Neuronal stem cell (in vitro differentiated cells): Measurements from ENCODE around the gene PDE1C.

Experiments used
- DNase-seq: peaks from one replicate; pipeline ENCODE4 v3.0.0-alpha.2; 2013; ENCODE audit warnings: low spot score
- H2AFZ ChIP-seq: one replicate; pipeline ENCODE4 v1.6.1; 2013; ENCODE audit warnings: mild to moderate bottlenecking, low read length, inconsistent platforms
- H2AK5ac ChIP-seq: 2 replicates; pipeline ENCODE4 v1.6.1; 2013; ENCODE audit warnings: low read depth, mild to moderate bottlenecking, inconsistent platforms, low read length, moderate library complexity, mixed read lengths
- H2BK120ac ChIP-seq: 2 replicates; pipeline ENCODE4 v1.6.1; 2013; ENCODE audit warnings: low read depth, mild to moderate bottlenecking, inconsistent platforms, low read length, moderate library complexity, mixed read lengths
- H2BK12ac ChIP-seq: one replicate; pipeline ENCODE4 v1.6.1; 2013; ENCODE audit warnings: low read length, inconsistent platforms
- H2BK15ac ChIP-seq: 2 replicates; pipeline ENCODE4 v1.6.1; 2013; ENCODE audit warnings: mild to moderate bottlenecking, low read length, inconsistent platforms, mixed read lengths
- H2BK5ac ChIP-seq: one replicate; pipeline ENCODE4 v1.6.1; 2013; ENCODE audit warnings: inconsistent platforms, mild to moderate bottlenecking, low read length, moderate library complexity
- H3K14ac ChIP-seq: one replicate; pipeline ENCODE4 v1.6.1; 2013; ENCODE audit warnings: low read length, inconsistent platforms
- H3K18ac ChIP-seq: 2 replicates; pipeline ENCODE4 v1.6.1; 2013; ENCODE audit warnings: low read length, inconsistent platforms
- H3K23ac ChIP-seq: 2 replicates; pipeline ENCODE4 v1.6.1; 2013; ENCODE audit warnings: low read depth, mild to moderate bottlenecking, mixed read lengths, low read length, inconsistent platforms; ENCODE audit not compliant: poor library complexity
- H3K27ac ChIP-seq: replicated peaks from 3 replicates; pipeline ENCODE4 v1.5.1; 2013; ENCODE audit warnings: low read length, inconsistent platforms
- H3K27me3 ChIP-seq, 3 experiments: 2 replicates each; pipeline ENCODE4 v1.6.1; 2013; ENCODE audit warnings: low read length in 3 of 3, mild to moderate bottlenecking in 2 of 3, inconsistent platforms in 1 of 3, low read depth in 1 of 3, mixed read lengths in 1 of 3, moderate library complexity in 1 of 3; ENCODE audit not compliant: control insufficient read depth in 3 of 3, insufficient read depth in 3 of 3
- H3K36me3 ChIP-seq, 2 donors: replicated peaks in 1 of 2; 2 replicates each; pipeline ENCODE4 v1.6.1; 2013; ENCODE audit warnings: low read length in 2 of 2; ENCODE audit not compliant: control insufficient read depth in 2 of 2, insufficient read depth in 2 of 2
- H3K4ac ChIP-seq: 2 replicates; pipeline ENCODE4 v1.6.1; 2013; ENCODE audit warnings: inconsistent platforms, mild to moderate bottlenecking, low read length, moderate library complexity
- H3K4me1 ChIP-seq, 2 donors: 1 replicate in 1 of 2; 2 replicates in 1 of 2; pipeline ENCODE4 v1.6.1; 2013; ENCODE audit warnings: low read length in 2 of 2, low read depth in 1 of 2; ENCODE audit not compliant: control insufficient read depth in 2 of 2, insufficient read depth in 1 of 2
- H3K4me2 ChIP-seq: one replicate; pipeline ENCODE4 v1.6.1; 2013; ENCODE audit warnings: mild to moderate bottlenecking, low read length, inconsistent platforms; ENCODE audit not compliant: insufficient read depth, poor library complexity, severe bottlenecking
- H3K4me3 ChIP-seq, 2 donors: 2 replicates each; pipeline ENCODE4 v1.5.1; 2013; ENCODE audit warnings: low read length in 2 of 2, mild to moderate bottlenecking in 2 of 2, inconsistent platforms in 1 of 2, moderate library complexity in 1 of 2
- H3K79me1 ChIP-seq: one replicate; pipeline ENCODE4 v1.6.1; 2013; ENCODE audit warnings: low read depth, mild to moderate bottlenecking, inconsistent platforms, low read length, moderate library complexity
- H3K9ac ChIP-seq: one replicate; pipeline ENCODE4 v1.6.1; 2013; ENCODE audit warnings: mild to moderate bottlenecking, low read depth, low read length, inconsistent platforms; ENCODE audit not compliant: poor library complexity
- H3K9me3 ChIP-seq, 2 donors: replicated peaks in 1 of 2; 2 replicates each; pipeline versions ENCODE3 to v1.6.1; 2013; ENCODE audit warnings: low read length in 2 of 2, mild to moderate bottlenecking in 2 of 2, inconsistent platforms in 1 of 2, low read depth in 1 of 2, mixed read lengths in 1 of 2, moderate library complexity in 1 of 2; ENCODE audit not compliant: control insufficient read depth in 2 of 2, insufficient read depth in 1 of 2
- H4K8ac ChIP-seq: one replicate; pipeline ENCODE4 v1.6.1; 2013; ENCODE audit warnings: low read depth, mild to moderate bottlenecking, inconsistent platforms, low read length, moderate library complexity
- H4K91ac ChIP-seq: one replicate; pipeline ENCODE4 v1.6.1; 2013; ENCODE audit warnings: low read length, low read depth, mild to moderate bottlenecking, inconsistent platforms; ENCODE audit not compliant: poor library complexity
- WGBS, 2 donors: extraction: QIAGEN DNeasy Blood & Tissue Kit; methylation state at CpG; one replicate each; pipeline ENCODE4 v1.1.7; 2013; ENCODE audit warnings: missing lambda C conversion rate in 2 of 2, mixed read lengths in 1 of 2; ENCODE audit not compliant: insufficient read length in 2 of 2, insufficient replicate concordance in 1 of 2; ENCODE audit errors: extremely low coverage in 2 of 2; 5-methylcytosine and 5-hydroxymethylcytosine counted together

Gene PDE1C

DNA sequence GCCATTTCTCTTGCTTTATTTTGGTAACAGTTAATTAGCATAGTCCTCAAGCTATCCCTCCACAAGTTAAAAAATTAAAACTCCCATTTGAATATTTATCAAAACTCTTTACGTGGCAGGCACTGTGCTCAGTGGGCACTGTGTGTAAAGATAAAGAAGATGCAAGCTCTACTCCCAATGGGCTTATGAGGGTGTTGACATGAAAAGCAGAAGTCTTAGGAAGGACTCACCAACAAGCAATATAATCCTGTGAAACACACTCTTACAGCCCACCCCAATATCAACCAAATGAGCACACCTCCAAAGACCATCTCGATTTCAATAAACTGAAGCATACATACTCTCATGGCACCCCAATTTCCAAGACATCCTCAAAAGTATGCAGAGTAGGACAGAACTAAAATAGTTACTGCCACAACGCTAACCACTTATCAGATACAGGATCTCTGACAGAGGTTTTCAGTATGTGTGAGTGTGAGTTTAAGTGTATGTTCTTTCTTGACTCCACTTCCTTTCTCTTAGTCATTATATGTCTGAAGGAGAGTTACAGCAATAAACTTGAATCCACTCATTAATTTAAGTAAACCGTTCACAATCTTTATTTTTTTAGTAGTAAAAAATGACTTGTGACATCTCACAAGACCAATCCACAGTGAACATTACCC is 120.0 kb downstream of the PDE1C start:
- DNase-seq: no peak
- no CpG with 5 or more reads among the region's 4 CpGs for whole genome bisulfite sequencing, 2 donors
- H2BK120ac ChIP-seq: no peak overlapping the region
- no peaks in the 10 kb centered on the region for H3K9me3 ChIP-seq
- no peak overlapping the region for H3K4me3 ChIP-seq
- H3K9ac ChIP-seq: no peak overlapping the region
- H3K4me2 ChIP-seq: no peak overlapping the region
- H3K14ac ChIP-seq: no peak overlapping the region
- no peak overlapping the region for H4K8ac ChIP-seq
- no peak overlapping the region for H3K27ac ChIP-seq
- no peaks in the 10 kb centered on the region for H3K4me1 ChIP-seq
- H3K4ac ChIP-seq: no peak overlapping the region
- H3K36me3 ChIP-seq: no peaks in the 10 kb centered on the region
- H3K23ac ChIP-seq: no peak overlapping the region
- H3K79me1 ChIP-seq: no peaks in the 10 kb centered on the region
- no peak overlapping the region for H2BK15ac ChIP-seq
- H3K18ac ChIP-seq: no peak overlapping the region
- H4K91ac ChIP-seq: no peak overlapping the region
- H2AFZ ChIP-seq: no peak overlapping the region
- no peaks in the 10 kb centered on the region for H3K27me3 ChIP-seq
- H2BK5ac ChIP-seq: no peak overlapping the region
- no peak overlapping the region for H2BK12ac ChIP-seq
- no peak overlapping the region for H2AK5ac ChIP-seq

GRCh38 chr7:31948029-31948428 is 122.2 kb downstream of the PDE1C start:
- Histone ChIP-seq H2BK120ac (no peak overlapping the region), H3K18ac (no peak overlapping the region), H2BK12ac (no peak overlapping the region), H4K91ac (no peak overlapping the region), H3K9me3 (peaks cover 0 to 2% of the 10 kb centered on the region in 2 donors), H3K23ac (no peak overlapping the region), H3K14ac (no peak overlapping the region), H3K4me1 (no peaks in the 10 kb centered on the region), H3K79me1 (no peaks in the 10 kb centered on the region), H3K4me3 (no peak overlapping the region), H3K27ac (no peak overlapping the region), H2AFZ (no peak overlapping the region), H3K36me3 (no peaks in the 10 kb centered on the region), H3K4me2 (no peak overlapping the region), H4K8ac (no peak overlapping the region), H3K4ac (no peak overlapping the region), H2BK15ac (no peak overlapping the region), H2AK5ac (no peak overlapping the region), H2BK5ac (no peak overlapping the region), H3K27me3 (no peaks in the 10 kb centered on the region), H3K9ac (no peak overlapping the region)
- WGBS, 2 donors: no CpG with 5 or more reads among the region's 1 CpG
- DNase-seq: no peak

GRCh38 chr7:31940167-31940566 is 130.0 kb downstream of the PDE1C start:
- no peaks in the 10 kb centered on the region for H3K79me1 ChIP-seq
- no peaks in the 10 kb centered on the region for H3K27me3 ChIP-seq
- H4K8ac ChIP-seq: no peak overlapping the region
- H2BK15ac ChIP-seq: no peak overlapping the region
- peaks cover 0 to 2% of the 10 kb centered on the region in 2 donors for H3K9me3 ChIP-seq
- no peak overlapping the region for H2BK12ac ChIP-seq
- H3K4me2 ChIP-seq: no peak overlapping the region
- H3K27ac ChIP-seq: no peak overlapping the region
- WGBS, 2 donors: no CpG with 5 or more reads among the region's 1 CpG
- no peak for DNase-seq
- H2AFZ ChIP-seq: no peak overlapping the region
- H3K4ac ChIP-seq: no peak overlapping the region
- H3K18ac ChIP-seq: no peak overlapping the region
- H2AK5ac ChIP-seq: no peak overlapping the region
- no peaks in the 10 kb centered on the region for H3K36me3 ChIP-seq
- no peak overlapping the region for H3K14ac ChIP-seq
- no peak overlapping the region for H3K23ac ChIP-seq
- no peak overlapping the region for H3K9ac ChIP-seq
- no peak overlapping the region for H2BK5ac ChIP-seq
- no peak overlapping the region for H3K4me3 ChIP-seq
- peaks cover 0 to under 1% of the 10 kb centered on the region in 2 donors for H3K4me1 ChIP-seq
- no peak overlapping the region for H4K91ac ChIP-seq
- H2BK120ac ChIP-seq: no peak overlapping the region

GRCh38 chr7:31939076-31939475 is 131.1 kb downstream of the PDE1C start:
- Histone ChIP-seq H3K4ac (no peak overlapping the region), H3K79me1 (no peaks in the 10 kb centered on the region), H3K9me3 (no peaks in the 10 kb centered on the region), H4K91ac (no peak overlapping the region), H3K18ac (no peak overlapping the region), H3K36me3 (no peaks in the 10 kb centered on the region), H2AK5ac (no peak overlapping the region), H3K14ac (no peak overlapping the region), H3K27me3 (no peaks in the 10 kb centered on the region), H2BK15ac (no peak overlapping the region), H2BK120ac (no peak overlapping the region), H4K8ac (no peak overlapping the region), H2BK5ac (no peak overlapping the region), H3K23ac (no peak overlapping the region), H3K9ac (no peak overlapping the region), H2AFZ (no peak overlapping the region), H2BK12ac (no peak overlapping the region), H3K4me2 (no peak overlapping the region), H3K4me3 (no peak overlapping the region), H3K27ac (no peak overlapping the region), H3K4me1 (peaks cover 0 to 2% of the 10 kb centered on the region in 2 donors)
- DNase-seq: no peak
- WGBS, 2 donors: no CpG with 5 or more reads among the region's 3 CpGs
